ENCODE results near the gene TMEM181.

TMEM181 gene

DNA sequence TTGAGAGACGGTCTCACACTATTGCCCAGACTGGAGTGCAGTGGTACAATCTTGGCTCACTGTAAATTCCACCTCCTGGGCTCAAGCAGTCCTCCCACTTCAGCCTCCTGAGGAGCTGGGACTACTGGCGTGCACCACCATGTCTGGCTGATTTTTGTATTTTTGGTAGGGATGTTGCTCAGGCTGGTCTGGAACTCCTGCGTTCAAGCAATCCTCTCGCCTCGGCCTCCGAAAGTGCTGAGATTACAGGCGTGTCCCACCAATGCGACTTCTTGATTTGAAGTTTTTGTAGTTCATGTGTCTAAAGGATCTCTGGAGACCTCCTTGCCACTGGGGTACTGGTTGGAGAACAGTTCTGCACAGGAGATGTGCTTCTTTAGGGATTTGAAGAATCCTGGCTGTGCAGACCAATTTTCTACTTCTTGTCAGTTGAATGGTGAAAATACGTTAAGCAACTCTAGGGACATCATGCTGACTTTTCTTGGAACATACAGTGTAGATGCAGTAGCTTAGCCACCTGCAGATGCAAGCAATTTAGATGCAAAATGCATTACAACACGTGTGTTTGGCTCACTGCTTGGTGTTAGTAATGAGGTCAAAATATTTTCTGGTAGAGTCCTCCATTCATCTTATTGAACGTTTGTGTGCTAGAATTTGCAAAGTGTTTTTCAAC lies 118.2 kb downstream of the TMEM181 start:
- Histone ChIP-seq H3K27ac (no peak overlapping the region), H3K4me3 (ENCODE audit: low read depth, low read length) (no peak overlapping the region), H3K36me3 (no peaks in the 10 kb centered on the region), H3K27me3 (ENCODE audit: insufficient read depth, low read depth, severe bottlenecking) (no peaks in the 10 kb centered on the region), H3K9me3 (ENCODE audit: severe bottlenecking) (no peaks in the 10 kb centered on the region)
- no peak for DNase-seq
- TF ChIP-seq, protein P1, sequence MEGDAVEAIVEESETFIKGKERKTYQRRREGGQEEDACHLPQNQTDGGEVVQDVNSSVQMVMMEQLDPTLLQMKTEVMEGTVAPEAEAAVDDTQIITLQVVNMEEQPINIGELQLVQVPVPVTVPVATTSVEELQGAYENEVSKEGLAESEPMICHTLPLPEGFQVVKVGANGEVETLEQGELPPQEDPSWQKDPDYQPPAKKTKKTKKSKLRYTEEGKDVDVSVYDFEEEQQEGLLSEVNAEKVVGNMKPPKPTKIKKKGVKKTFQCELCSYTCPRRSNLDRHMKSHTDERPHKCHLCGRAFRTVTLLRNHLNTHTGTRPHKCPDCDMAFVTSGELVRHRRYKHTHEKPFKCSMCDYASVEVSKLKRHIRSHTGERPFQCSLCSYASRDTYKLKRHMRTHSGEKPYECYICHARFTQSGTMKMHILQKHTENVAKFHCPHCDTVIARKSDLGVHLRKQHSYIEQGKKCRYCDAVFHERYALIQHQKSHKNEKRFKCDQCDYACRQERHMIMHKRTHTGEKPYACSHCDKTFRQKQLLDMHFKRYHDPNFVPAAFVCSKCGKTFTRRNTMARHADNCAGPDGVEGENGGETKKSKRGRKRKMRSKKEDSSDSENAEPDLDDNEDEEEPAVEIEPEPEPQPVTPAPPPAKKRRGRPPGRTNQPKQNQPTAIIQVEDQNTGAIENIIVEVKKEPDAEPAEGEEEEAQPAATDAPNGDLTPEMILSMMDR (IDR thresholded peaks at IDR 0.05; ENCODE audit: low read depth, low read length), result no peak

DNA sequence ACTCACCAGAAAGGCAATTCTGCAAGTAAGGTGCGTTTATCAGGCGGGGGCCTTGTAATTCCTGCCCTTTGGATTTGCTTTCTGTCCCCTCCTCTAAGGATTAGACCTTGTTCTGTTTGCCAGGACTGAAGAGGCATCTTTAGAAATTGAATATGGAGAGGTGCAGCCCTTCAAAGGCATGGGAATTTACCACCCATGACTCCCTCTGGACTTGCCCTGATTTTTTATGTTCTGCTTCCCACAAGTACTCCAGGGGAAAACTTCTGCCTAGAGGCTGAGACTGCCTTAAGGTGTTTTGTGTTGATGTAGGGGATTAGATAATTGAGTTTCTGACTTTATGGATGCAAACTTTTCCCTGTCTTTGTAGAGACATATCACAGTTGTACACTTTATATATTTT lies 120.1 kb downstream of the TMEM181 start:
- Histone ChIP-seq H3K4me3 (ENCODE audit: low read depth, low read length) (no peak overlapping the region), H3K27me3 (ENCODE audit: insufficient read depth, low read depth, severe bottlenecking) (no peaks in the 10 kb centered on the region), H3K9me3 (ENCODE audit: severe bottlenecking) (no peaks in the 10 kb centered on the region), H3K36me3 (no peaks in the 10 kb centered on the region), H3K27ac (no peak overlapping the region)
- no peak for DNase-seq
- TF ChIP-seq, protein P1 (IDR thresholded peaks at IDR 0.05; ENCODE audit: low read depth, low read length), result no peak

DNA sequence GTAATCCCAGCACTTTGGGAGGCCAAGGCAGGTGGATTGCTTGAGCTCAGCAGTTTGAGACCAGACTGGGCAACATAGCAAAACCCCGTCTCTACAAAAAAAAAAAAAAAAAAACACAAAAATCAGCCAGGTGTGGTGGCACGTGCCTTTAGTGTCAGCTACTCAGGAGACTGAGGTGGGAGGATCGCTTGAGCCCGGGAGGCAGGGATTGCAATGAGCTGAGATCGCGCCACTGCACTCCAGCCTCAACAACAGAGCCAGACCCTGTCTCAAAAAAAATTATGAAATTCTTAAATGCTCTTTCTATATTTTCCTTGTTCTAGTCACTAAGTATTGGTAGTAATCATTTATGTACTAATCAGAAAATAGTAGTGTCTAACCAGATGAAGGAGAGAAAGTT lies 120.6 kb downstream of the TMEM181 start:
- Histone ChIP-seq H3K4me3 (ENCODE audit: low read depth, low read length) (no peak overlapping the region), H3K27me3 (ENCODE audit: insufficient read depth, low read depth, severe bottlenecking) (no peaks in the 10 kb centered on the region), H3K27ac (no peak overlapping the region), H3K9me3 (ENCODE audit: severe bottlenecking) (no peaks in the 10 kb centered on the region), H3K36me3 (no peaks in the 10 kb centered on the region)
- TF ChIP-seq, protein P1 (IDR thresholded peaks at IDR 0.05; ENCODE audit: low read depth, low read length), result no peak
- DNase-seq, result no peak

DNA sequence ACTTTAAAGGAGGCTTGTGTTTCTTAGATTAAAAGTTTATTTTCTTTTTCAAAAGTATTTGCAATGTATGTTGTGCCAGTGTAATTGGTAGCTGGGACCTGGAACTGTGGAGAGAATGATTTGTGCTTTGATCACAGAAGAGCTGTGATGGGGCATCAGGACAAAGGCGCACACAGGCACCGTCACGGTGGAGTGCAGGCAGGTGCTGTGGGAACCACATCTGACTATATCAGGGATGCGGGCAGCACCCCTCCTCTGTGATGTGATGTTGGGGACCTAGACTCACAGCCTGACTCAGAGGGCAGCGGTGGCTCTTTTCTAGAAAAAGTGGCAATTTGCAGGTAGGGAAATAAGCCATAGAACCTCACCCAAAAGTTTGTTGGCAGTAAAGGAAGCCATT lies 124.4 kb downstream of the TMEM181 start:
- TF ChIP-seq, protein P1 (IDR thresholded peaks at IDR 0.05; ENCODE audit: low read depth, low read length), result no peak
- H3K4me3 ChIP-seq (ENCODE audit: low read depth, low read length), result no peak overlapping the region
- no peak overlapping the region for H3K27ac ChIP-seq
- H3K27me3 ChIP-seq (ENCODE audit: insufficient read depth, low read depth, severe bottlenecking), result no peaks in the 10 kb centered on the region
- no peaks in the 10 kb centered on the region for H3K9me3 ChIP-seq (ENCODE audit: severe bottlenecking)
- H3K36me3 ChIP-seq, result no peaks in the 10 kb centered on the region
- no peak for DNase-seq

DNA sequence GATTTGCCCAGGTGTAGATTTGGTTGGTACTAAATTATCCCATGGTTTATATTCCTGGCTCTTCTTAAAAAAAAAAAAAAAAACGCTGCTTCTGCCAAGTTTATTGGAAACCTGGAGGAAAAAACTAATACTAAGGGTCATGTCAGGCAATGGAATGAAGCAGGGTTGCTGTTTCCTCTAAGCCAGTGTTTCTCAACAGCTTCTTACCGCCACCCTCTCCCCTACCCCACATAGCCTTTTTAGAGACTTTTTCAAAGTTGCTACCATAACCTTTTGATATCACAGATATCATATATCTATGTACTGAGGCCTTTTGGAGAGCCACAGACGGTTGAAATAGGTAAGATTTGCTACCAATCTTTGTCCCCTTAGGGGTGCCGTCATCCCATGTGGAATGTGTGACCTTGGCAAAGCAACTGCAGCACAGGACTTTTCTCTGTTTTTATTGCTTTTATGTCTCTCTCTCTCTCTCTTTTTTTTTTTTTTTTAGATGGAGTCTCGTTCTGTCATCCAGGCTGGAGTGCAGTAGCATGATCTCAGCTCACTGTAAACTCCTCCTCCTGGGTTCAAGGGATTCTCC lies 124.9 kb downstream of the TMEM181 start:
- TF ChIP-seq, protein P1 (IDR thresholded peaks at IDR 0.05; ENCODE audit: low read depth, low read length), result no peak
- Histone ChIP-seq H3K27ac (no peak overlapping the region), H3K36me3 (no peaks in the 10 kb centered on the region), H3K9me3 (ENCODE audit: severe bottlenecking) (no peaks in the 10 kb centered on the region), H3K4me3 (ENCODE audit: low read depth, low read length) (no peak overlapping the region), H3K27me3 (ENCODE audit: insufficient read depth, low read depth, severe bottlenecking) (no peaks in the 10 kb centered on the region)
- no peak for DNase-seq

Data from WERI-Rb-1 (cell line).